HepG2 (cell line): ENCODE measurements around the gene TAF6. TPM values are rescaled to one million over a fixed set of nuclear protein-coding genes. Genes with fewer than 3 reads are reported as not detected.

ENCODE experiments used
- AHR ChIP-seq: IDR thresholded peaks from 2 replicates; pipeline ENCODE4 v1.6.1; 2018; ENCODE audit warnings: missing genetic modification reagents, missing compliant biosample characterization
- E2F5 ChIP-seq: sonication (generic); formaldehyde crosslinking; conservative IDR thresholded peaks from 2 replicates; pipeline ENCODE4 v1.4.0; 2020; ENCODE audit warnings: missing genetic modification reagents
- FOXC1 ChIP-seq: sonication (generic); formaldehyde crosslinking; IDR thresholded peaks from 2 replicates; pipeline ENCODE4 v1.8.0; 2022; ENCODE audit warnings: mild to moderate bottlenecking, missing genetic modification reagents, borderline replicate concordance
- NBN ChIP-seq: fragments of 450-650 bp; conservative IDR thresholded peaks from 2 replicates; pipeline ENCODE4 v1.6.1; 2017
- NR3C1 ChIP-seq: sonication (generic); formaldehyde crosslinking; IDR thresholded peaks from 2 replicates; pipeline ENCODE4 v1.4.0; 2020; ENCODE audit warnings: missing genetic modification reagents
- SIX1 ChIP-seq: sonication (generic); formaldehyde crosslinking; IDR thresholded peaks from 2 replicates; pipeline ENCODE4 v1.4.0; 2020; ENCODE audit warnings: missing genetic modification reagents, borderline replicate concordance
- SMARCC2 ChIP-seq: fragments of 450-650 bp; IDR thresholded peaks from 2 replicates; pipeline ENCODE4 v1.6.1; 2017; ENCODE audit warnings: antibody characterized with exemption, mild to moderate bottlenecking
- STAG1 ChIP-seq: sonication (generic); formaldehyde crosslinking; IDR thresholded peaks from 2 replicates; pipeline ENCODE4 v1.4.0; 2020; ENCODE audit warnings: missing genetic modification reagents
- TBP ChIP-seq: sonication (generic); formaldehyde crosslinking; IDR thresholded peaks from 2 replicates; pipeline ENCODE4 v1.5.0; 2020; ENCODE audit warnings: missing genetic modification reagents
- THAP7 ChIP-seq: sonication (generic); formaldehyde crosslinking; IDR thresholded peaks from 2 replicates; pipeline ENCODE4 v1.8.1; 2023; ENCODE audit warnings: mild to moderate bottlenecking, missing genetic modification reagents
- ZBTB43 ChIP-seq: sonication (generic); formaldehyde crosslinking; conservative IDR thresholded peaks from 2 replicates; pipeline ENCODE4 v1.4.0; 2020; ENCODE audit warnings: missing genetic modification reagents
- ZIK1 ChIP-seq: sonication (generic); formaldehyde crosslinking; IDR thresholded peaks from 2 replicates; pipeline ENCODE4 v1.5.0; 2020; ENCODE audit warnings: mild to moderate bottlenecking, low read depth, missing genetic modification reagents, borderline replicate concordance
- ZNF230 ChIP-seq: sonication (generic); formaldehyde crosslinking; IDR thresholded peaks from 2 replicates; pipeline ENCODE4 v1.4.0; 2020; ENCODE audit warnings: mild to moderate bottlenecking, missing genetic modification reagents
- ZNF235 ChIP-seq: sonication (generic); formaldehyde crosslinking; IDR thresholded peaks from 2 replicates; pipeline ENCODE4 v1.8.1; 2023; ENCODE audit warnings: mild to moderate bottlenecking, missing genetic modification reagents, borderline replicate concordance
- ZNF3 ChIP-seq: IDR thresholded peaks from 2 replicates; pipeline ENCODE4 v1.7.0; 2017; ENCODE audit warnings: inconsistent platforms
- ZNF687 ChIP-seq: sonication (generic); formaldehyde crosslinking; IDR thresholded peaks from 2 replicates; pipeline ENCODE4 v1.5.1; 2020; ENCODE audit warnings: mild to moderate bottlenecking, missing genetic modification reagents, moderate library complexity
- ZNF746 ChIP-seq: sonication (generic); formaldehyde crosslinking; IDR thresholded peaks from 2 replicates; pipeline ENCODE4 v1.8.0; 2022; ENCODE audit warnings: mild to moderate bottlenecking, missing genetic modification reagents
- polyA plus RNA-seq, 8 experiments: library from polyadenylated mRNA; depleted of rRNA in 3 of 8; stranded (reverse) in 7 of 8; unstranded in 1 of 8; fragments of >200 nt; fragmentation: Illumina TruSeq in 4 of 8; extraction: Trizol in 4 of 8; gene quantifications; 2 replicates each; pipeline versions ENCODE4 v1.2.1 to v1.2.3, GENCODE V29; 2011 to 2016; ENCODE audit warnings: low read depth in 4 of 8, missing spikeins in 1 of 8, mixed read lengths in 1 of 8; ENCODE audit not compliant: insufficient read depth in 1 of 8
- total RNA-seq, 5 experiments: library from RNA; depleted of rRNA; stranded (reverse); fragments of >200 nt; fragmentation: Illumina TruSeq; extraction: Trizol; gene quantifications; 2 replicates each; pipeline ENCODE4 v1.2.3, GENCODE V29; 2016; ENCODE audit warnings: low read depth in 1 of 5
- TF ChIP-seq, protein P1 (sequence below): sonication (generic); formaldehyde crosslinking; IDR thresholded peaks from 2 replicates; pipeline ENCODE4 v1.4.0; 2020; ENCODE audit warnings: mild to moderate bottlenecking, missing genetic modification reagents
- TF ChIP-seq, protein P2 (sequence below): sonication (generic); formaldehyde crosslinking; IDR thresholded peaks from 2 replicates; pipeline ENCODE4 v1.8.0; 2022; ENCODE audit warnings: mild to moderate bottlenecking, missing genetic modification reagents; ENCODE audit not compliant: insufficient replicate concordance

Gene TAF6
- total and polyA plus RNA-seq, 2 of the 13 experiments (the other 11 are each of a cell fraction or from before 2014, with no cell fraction given): 12.9 to 18.8 TPM

DNA sequence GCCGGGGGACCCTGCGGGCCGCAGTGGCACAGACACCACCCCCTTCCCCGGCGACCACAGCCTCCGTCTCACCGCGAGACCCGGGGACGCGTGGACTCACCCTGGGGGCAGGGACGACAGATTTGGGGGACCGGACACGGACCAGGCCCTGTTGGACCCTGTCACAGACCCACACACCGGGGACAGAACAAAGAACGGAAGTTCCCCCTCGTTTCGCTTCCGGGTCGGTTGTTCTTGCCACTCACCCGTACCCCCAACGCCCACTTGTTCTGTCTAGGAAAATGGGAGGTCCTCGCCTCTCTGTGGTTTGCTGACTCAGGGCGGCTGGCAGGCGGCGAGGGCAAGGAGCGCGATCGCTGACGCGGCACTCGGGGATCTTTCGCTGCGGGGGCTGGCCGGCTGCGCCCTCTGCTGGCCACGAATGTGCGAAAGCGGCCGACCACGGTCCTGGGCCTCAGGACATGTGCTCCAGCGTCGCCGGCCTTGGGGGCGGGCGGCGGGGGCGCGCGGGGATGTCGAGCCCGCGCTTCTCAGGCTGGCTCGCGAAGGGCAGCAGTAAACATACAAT is 37.5 kb downstream of the TAF6 start, which contains the start of gene ZNF3 (continued):
- TF ChIP-seq ZBTB43 (CRISPR knock-in tag): no peak
- 0 out of 2 replicates have a peak, but pooled peaks have one; percentile 58 for TF ChIP-seq AHR (CRISPR knock-in tag)
- no peak for TF ChIP-seq NBN
- TF ChIP-seq SIX1 (CRISPR knock-in tag): peak; percentile 44; the same call in 1 of the 2 replicates
- TF ChIP-seq, protein P1, sequence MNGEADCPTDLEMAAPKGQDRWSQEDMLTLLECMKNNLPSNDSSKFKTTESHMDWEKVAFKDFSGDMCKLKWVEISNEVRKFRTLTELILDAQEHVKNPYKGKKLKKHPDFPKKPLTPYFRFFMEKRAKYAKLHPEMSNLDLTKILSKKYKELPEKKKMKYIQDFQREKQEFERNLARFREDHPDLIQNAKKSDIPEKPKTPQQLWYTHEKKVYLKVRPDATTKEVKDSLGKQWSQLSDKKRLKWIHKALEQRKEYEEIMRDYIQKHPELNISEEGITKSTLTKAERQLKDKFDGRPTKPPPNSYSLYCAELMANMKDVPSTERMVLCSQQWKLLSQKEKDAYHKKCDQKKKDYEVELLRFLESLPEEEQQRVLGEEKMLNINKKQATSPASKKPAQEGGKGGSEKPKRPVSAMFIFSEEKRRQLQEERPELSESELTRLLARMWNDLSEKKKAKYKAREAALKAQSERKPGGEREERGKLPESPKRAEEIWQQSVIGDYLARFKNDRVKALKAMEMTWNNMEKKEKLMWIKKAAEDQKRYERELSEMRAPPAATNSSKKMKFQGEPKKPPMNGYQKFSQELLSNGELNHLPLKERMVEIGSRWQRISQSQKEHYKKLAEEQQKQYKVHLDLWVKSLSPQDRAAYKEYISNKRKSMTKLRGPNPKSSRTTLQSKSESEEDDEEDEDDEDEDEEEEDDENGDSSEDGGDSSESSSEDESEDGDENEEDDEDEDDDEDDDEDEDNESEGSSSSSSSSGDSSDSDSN (CRISPR knock-in tag): peak; percentile 78
- peak; percentile 91 for TF ChIP-seq ZIK1 (CRISPR knock-in tag)
- peak; percentile 91 for TF ChIP-seq FOXC1 (CRISPR knock-in tag)
- peak; percentile 98 for TF ChIP-seq ZNF687 (CRISPR knock-in tag)
- TF ChIP-seq TBP (CRISPR knock-in tag): no peak
- no peak for TF ChIP-seq E2F5 (CRISPR knock-in tag)
- TF ChIP-seq, protein P2, sequence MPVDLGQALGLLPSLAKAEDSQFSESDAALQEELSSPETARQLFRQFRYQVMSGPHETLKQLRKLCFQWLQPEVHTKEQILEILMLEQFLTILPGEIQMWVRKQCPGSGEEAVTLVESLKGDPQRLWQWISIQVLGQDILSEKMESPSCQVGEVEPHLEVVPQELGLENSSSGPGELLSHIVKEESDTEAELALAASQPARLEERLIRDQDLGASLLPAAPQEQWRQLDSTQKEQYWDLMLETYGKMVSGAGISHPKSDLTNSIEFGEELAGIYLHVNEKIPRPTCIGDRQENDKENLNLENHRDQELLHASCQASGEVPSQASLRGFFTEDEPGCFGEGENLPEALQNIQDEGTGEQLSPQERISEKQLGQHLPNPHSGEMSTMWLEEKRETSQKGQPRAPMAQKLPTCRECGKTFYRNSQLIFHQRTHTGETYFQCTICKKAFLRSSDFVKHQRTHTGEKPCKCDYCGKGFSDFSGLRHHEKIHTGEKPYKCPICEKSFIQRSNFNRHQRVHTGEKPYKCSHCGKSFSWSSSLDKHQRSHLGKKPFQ (CRISPR knock-in tag): peak; percentile 55
- peak; percentile 91 for TF ChIP-seq STAG1 (CRISPR knock-in tag)
- peak; percentile 67 for TF ChIP-seq ZNF746 (CRISPR knock-in tag)
- no peak for TF ChIP-seq SMARCC2
- peak; percentile 55; the same call in 1 of the 2 replicates for TF ChIP-seq ZNF230
- peak; percentile 94; the same call in 1 of the 2 replicates for TF ChIP-seq ZNF235 (CRISPR knock-in tag)
- peak; percentile 96 for TF ChIP-seq THAP7
- TF ChIP-seq NR3C1 (CRISPR knock-in tag): no peak
- TF ChIP-seq ZNF3: no peak
